ENCODE measurements around the gene ZNF574.

The ZNF574 gene

DNA sequence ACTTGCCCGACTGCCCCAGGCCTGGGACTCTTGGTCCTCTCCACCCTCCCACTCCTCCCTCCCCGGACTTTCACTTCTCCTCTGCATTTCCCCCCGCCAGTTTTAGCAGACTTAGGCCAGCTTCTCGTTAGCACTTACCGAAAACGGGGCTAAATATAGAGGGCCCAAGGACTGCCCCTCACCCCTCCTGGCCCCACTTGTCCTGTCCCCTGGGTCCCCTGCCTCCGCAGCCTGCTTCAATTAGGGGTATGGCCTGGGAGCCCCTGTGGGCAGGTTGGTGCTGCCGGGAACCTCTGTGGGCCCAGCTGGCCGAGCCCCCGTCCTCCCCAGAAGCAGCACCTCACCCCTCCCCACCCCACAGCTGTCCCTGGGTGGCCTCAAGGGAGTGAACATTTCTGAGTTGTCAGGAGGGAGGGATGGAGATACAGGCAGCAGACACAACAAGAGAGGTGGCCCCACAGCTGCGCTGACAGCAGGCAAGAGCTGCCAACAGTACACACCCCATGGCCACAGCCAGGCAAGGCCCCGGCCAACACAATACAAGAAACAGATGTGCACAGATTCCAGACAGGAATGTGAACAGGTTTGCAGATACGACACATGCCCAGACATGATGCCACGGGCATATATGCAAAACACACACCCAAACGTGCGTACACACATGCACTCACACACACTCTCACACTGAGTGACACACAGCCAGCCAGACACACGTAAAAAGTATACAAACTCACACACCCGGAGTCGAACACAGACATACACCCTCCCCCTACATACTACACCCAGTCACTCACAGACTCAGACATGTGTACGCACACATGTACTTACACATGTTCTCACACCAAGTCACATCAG is 53.7 kb downstream of the ZNF574 start:
- DNase-seq = no peak

GRCh38 chr19:42130254-42130573 is 54.2 kb downstream of the ZNF574 start:
- no peak for DNase-seq
